GM19452 (cell line): Measurements from ENCODE around the gene PUM1.

ENCODE experiments used
- ATAC-seq: cut with Tn5 transposase; IDR thresholded peaks from one replicate; pipeline ENCODE4 v1.9.1; 2021; ENCODE audit not compliant: unreplicated experiment

PUM1 gene

DNA sequence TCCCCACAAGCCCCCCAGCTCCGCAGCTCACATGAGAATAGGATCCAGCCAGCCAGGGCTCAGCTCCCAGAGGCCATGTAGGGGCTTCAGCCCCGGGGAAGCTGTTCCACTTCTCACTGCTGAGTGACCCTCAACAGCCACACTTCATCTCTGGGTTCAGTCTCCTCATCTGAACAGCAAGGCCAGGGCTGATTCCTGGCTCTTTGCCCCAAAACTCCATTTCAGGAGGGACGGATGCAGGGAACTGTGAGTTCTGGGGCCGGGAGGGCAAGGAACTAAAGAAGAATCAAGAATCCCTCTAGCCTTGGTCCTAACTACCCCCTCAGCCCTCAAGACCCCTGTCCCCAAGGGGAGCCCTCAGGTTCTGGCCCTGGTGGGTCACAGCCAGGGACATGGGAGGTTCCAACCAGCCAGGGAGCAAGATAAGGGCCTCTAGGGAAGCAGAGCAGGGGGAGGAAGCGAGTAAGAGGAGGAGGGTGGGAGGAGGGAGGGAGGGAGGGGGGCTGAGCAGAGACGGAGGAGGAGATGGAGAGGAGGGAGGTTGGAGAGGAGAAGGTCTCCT is 170.1 kb downstream of the PUM1 start:
- no peak for ATAC-seq

DNA sequence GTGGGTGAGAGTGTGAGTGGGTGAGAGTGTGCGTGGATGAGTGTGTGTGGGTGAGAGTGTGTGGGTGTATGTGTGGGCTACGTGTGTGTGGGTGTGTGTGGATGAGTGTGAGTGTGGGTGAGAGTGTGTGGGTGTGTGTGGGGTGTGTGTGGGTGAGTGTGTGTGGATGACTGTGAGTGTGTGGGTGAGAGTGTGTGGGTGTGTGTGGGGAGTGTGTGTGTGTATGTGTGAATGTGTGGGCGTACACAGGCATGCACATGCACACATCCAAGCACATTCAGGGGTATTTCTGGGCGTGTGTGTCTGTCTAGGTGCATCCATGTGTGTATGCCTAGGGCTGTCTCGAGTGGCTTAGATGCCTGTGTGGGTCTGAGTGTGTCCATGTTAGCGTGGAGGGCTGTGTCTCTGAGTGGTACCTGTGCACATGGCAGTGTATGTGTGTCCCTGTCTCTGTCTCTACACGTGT is 171.0 kb downstream of the PUM1 start:
- no peak for ATAC-seq

DNA sequence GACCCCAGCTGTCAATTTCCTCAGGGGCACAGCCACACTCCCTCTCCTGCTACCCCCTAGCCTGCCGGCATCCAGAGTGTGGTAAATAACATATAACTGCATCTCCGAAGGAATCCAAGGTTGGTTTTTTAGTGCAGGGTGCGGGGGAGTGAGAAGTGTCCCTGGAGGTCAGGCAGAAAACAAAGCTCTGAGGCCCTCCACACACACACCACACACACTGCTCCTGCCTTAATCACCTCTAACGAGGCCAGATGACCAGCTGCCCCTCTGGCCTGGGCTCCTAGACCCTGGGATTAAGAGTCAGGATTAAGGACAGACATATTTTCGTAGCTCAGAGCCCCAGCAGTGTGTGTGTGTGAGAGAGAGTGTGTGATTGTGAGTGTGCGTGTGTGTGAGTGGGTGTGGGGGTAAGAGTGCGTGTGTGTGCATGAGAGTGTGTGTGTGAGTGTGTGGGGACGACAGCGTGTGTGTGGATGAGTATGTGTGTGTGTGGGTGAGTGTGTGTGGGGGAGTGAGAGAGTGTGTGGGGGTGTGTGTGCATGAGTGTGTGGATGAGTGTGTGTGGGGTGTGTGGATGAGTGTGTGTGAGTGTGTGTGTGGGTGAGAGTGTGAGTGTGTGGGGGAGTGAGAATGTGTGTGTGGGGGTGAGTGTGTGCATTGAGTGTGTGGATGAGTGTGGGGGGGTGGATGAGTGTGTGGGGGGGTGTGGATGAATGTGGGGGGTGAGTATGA is 171.6 kb downstream of the PUM1 start:
- ATAC-seq = no peak

DNA sequence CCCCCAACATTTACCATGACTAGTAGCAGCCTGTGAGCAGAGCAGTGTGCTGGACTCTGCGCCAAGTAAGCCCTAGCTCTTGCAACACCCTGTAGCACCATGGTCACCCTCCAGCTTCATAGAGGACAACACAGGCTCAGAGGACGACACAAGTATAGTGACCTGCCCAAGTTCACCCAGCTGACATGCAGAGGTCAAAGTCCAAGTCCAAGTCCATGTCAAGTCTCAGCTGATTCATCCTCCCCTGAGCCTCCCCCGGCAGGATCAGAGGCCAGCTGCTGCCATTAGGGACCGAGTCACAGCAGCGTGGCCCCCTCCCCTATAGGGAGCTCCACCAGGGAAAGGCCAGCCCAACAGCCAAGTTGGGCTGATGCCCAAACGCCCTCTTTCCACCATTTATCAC is 172.8 kb downstream of the PUM1 start:
- ATAC-seq = no peak

DNA sequence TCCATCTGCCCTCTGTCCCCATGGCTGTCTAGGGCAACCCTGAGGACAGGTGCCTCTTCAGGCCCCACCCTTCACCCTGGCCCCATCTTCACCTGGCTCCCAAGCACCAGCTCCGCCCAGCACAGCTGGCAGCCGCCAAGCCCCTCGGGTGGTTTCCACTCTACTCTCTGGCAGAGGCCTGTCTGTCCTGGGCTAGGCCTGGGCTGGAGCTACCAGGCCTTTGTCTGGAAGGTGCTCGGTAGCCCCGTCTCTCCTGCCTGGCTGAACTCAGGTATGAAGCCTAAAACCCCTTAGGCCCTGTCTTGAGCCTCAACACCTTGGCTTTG is 174.3 kb downstream of the PUM1 start:
- no peak for ATAC-seq

DNA sequence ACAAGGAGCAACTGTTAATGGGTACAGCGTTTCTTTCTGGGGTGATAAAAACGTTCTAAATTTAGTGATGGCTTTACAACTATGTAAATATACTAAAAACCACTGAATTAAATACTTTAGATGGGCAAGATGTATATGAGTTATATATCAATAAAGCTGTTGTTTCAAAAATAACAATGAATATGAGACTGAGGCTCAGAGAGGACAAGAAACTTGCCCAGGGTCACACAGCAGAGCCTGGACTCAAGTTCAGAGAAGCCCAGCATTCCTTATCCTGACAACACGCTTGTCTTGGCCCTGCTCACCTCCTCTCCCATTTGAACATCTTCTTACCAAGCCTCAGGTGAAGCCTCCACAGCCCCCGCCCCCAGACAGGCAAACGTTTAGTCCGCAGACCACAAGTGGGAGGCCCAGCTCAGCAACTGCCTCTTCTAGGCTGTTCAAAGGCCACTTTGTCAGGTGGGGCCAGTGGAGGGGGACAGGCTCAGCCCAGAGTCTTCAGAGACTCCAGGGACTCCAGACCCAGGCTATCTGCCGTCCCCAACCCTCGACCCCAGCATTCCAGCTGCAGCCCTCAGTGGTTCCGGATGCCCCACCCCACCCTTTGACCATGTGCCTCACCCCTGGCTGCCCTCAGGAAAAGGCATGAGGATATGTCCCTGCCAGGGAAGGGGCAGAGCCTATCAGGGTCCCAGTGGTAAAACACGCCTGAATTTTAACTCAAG is 174.9 kb downstream of the PUM1 start:
- ATAC-seq = no peak

DNA sequence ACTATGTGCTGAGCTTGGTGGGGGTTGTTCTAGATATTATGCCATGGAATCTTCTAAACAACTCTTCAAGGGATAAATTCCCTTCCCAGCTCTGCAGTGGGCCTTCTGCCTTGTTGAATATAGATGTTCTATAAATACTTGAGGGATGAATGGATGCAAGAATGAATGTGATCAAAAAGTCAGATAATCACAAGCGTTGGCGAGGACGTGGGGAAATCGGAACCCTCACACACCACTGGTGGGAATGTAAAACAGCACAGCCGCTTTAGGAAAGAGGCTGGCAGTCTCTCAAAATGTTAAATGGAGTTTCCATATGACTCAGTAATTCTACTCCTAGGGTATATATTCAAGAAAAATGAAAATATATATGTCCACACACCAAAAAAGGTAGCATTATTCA is 176.0 kb downstream of the PUM1 start:
- no peak for ATAC-seq

DNA sequence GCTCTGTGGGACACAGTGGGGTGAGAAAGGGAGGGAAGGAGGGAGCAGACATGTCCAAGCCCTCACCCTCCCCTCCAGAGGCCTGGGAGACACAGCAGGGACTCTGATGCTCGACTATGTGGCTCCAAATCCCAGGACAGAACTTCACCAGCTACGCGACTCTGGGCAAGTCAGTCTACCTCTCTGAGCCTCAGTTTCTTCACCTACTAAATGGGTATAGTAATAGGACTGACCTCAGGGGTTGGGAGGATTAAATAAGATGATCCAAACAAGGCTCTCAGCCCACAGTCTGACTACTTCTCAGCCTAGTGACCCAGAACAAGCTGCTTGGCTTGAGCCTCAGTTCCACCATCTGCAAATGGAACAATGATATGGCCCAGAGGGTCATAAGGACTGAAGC is 176.5 kb downstream of the PUM1 start:
- ATAC-seq = no peak

DNA sequence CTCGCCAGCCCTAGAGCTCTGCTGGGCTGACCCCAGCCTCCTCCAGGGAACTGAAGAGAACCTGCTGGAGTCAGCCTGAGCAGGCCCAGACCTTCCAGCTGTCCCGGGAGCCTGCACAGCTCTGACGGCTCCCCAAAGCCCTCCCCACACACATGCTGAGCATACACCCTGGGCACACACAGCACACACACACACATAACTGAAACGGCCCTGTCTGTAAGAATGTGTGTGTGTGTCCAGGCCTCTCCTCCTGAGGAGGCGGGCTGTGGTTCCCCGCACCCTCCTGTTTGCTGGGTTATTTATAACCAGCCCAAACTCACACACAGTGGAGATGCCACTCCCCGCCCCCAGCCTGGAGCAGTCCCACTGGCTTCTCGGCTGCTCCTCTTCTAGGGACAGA is 177.1 kb downstream of the PUM1 start:
- ATAC-seq = no peak

DNA sequence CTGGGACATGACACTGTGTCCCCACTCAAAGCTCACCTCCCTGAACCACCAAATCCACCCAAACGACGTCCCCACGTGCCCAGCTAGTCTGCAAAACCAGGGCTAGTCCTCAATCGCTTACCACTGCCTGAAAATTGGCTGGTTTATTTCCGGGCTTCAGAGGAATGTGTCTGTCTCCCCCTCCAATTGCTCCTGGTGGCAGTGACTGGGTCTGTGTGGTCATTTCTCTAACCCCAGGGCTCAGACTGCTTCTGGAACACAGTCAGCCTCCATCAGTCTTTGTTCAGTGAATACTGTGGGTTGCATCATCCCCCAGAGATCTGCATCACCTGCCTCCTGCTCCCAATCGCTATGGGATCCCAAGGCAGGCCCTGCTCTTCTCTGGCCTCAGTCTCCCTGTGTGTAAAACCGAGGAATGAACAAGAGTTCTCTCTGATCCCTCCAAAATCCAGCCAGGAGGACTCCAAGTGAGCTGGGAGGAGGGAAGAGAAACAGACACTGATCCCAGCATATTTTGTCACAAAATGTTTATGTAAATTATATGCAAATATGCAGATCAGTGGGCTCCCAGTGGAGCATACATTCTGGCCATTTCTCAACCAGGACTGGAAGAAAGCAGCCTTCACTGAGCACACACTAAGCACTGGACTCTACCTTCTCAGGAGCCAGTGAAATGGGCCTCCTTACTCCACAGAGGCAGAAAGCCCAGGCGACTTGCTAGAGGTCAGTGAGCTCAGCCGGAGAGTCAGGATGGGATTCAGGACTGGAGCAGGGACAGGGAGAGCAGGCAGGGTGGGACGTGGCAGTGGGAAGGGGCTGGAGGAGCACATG is 177.8 kb downstream of the PUM1 start:
- no peak for ATAC-seq

DNA sequence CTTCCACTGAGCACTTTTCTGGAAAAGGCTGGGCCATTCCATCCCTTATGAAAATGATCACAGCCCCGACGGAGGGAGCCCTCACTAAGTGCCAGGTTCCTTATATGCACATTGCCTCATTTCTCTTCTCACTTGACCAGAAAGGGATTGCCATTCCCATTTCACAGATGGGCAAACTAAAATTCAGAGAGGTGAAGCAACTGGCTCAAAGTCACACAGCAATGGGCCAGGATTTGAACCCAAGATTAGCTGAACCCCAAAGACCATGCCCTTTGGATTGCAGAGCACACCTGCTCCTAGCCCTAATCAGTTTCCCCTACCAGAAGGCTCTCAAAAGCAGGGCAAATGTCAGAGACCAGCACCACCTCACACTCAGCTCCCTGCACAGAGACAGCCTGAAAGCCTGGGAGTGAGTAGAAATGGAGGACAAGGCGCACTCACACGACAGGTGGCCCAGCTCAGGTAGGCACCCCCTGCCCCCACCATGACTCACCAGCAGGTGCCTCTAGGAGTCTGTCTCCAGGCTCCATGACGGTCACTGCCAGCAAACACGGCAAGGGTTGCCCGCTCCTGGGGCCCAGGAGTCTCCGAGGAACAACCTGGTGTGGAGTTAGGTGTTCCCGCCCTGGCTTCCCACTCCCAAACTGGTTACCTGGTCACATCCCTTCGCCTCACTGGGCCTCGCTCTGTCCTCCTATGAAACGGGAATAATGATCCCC is 178.6 kb downstream of the PUM1 start:
- ATAC-seq = no peak

DNA sequence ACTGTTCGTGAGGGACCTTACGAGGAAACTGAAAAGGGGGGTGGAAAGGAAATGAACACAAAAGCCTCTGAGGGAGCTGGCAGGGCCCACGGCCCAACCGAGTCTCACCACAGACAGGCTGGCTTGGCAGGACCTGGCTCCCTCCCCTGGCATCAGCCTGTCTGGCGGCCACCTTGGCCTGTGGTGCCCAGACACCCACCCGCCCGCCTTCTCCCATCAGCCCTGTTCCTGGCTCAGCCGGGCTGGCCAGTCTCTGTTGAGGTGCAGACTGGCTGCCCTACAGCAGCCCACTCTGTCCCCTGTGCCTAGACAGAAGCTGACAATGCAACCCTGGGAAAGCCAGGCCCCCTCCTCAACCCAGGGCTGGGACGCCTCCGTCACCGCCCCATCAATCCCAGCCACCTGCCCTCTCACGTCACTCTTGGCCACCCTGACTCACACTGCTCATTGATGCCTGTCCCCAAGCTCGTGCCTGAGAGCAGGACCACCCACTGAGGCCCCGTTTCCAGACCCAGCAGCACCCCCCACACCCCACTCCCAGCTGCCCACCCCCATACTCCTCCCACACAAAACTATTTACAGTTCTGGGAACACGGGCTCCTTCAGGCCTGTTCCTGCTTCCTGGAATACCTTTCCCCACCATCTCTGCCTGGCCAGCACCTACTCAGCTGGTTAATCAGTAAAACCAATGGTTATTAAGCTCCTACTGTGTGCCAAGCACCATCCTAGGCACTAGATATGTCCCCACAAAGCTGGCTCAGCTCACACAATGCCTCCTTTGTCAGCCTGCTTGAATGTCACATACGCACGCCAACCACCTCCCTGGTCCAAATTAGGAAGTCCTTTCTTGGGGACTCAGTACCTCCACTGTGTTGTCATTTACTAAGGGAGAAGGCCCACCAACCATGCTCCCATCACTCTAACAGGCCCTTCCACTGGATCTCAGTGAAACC is 179.7 kb downstream of the PUM1 start:
- no peak for ATAC-seq

DNA sequence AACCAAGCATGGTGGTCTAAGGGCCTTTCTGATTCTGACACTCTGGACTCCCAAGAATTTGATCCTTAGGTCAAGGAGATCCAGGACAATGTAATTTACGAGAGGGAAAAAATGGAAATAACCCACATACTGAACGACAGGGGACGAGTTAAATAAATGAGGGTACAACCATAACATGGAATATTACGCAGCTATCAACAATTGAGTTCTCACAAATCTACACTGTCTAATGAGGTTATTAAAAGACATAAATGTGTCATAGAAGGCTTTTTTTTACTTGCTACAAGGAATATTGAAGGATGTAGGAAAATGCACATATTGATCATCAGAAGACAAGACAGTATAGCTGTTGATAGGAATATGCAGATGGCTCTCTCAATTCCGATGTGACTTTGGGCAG is 180.8 kb downstream of the PUM1 start:
- ATAC-seq = no peak

DNA sequence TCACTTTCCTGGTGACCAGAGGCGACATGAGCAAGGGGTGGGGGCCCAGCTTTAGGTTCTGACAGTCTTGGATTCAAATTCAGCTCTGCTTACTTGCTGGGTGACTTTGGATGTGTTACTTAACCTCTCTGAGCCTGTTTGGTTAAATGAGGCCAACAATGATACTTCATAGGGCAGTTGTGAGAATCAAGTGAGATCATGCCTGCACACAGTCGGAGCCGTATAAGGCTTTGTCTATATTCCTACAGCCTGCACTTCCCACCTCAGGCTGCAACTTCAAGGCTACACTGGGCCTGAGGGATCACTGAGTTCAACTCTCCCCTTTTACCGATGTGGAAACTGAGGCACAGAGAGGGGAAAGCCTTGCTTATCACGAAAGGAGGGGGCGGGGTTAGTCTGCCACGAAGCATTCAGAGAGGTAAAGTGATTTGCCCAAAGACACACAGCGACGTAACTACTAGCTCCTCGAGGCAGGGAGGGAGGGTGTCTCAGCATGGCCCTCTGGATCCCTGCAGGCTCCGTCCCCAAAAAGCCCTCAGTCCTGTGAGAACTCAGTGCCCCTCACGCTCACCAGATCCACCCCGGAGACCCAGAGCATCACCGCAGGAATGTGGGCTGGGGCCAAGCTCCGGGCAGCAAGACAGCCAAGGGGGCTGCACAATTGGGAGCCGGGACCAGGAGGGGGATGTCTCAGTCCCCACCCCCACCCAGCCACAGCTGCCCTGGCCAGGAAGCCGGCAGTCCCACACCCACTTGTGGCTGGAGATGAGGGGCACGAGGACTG is 181.9 kb downstream of the PUM1 start:
- no peak for ATAC-seq

DNA sequence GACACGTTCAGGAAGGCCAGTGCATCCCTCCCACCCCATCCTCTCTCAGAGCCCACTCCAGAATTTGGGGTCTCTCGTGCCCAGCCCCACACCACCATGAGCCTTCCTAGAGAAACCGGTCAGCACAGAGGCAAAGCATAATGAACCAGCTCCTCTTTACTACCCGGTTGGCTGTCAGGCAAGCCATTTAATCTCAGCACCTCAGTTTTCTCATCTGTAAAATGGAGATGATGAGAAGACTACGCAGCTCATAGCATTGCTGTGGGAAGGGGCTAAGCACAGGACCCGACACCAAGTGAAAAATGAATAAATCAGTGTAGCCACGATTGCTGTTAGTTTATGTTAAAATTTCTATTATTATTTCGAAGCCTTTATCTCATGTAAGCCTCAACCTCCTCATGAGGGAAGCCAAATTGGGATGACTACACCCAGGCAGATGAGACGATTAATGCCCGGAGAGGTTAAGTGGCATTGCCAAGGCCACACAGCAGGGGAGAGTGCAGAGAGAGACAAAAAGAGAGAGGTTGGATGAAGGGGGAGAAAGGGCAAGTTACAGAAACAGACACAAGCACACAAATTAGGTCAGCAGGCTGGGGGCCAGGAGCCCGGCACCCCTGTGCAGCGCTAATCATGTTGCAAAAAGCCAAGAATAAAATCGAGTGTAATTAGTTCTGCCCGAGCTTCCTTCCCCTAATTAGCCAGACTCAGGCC is 182.7 kb downstream of the PUM1 start:
- ATAC-seq = no peak
